ENCODE results near the gene CMTM8.
"Not testable (repeated sequence)": the region's sequence is repeated elsewhere in the genome, so short reads cannot be mapped to it uniquely, and the experiment has no call there.

Gene CMTM8

GRCh38 chr3:32238453-32239306, at the start of gene CMTM8:
Gene CMTM8 (plus strand): TSS chr3:32238680. CDS start chr3:32238973, 293 bp downstream.
- no peak for DNase-seq (ENCODE audit: low read depth)

- DNase-seq (ENCODE audit: low read depth), result no peak
These were observed 48.8 kb upstream of the CMTM8 start for GRCh38 chr3:32189693-32190092.

GRCh38 chr3:32190556-32190955, 47.9 kb upstream of the CMTM8 start:
- not testable (repeated sequence) for DNase-seq (ENCODE audit: low read depth)

- no peak for DNase-seq (ENCODE audit: low read depth)
These were observed 45.4 kb upstream of the CMTM8 start for GRCh38 chr3:32193101-32193500.

GRCh38 chr3:32194653-32195052, 43.8 kb upstream of the CMTM8 start:
- DNase-seq (ENCODE audit: low read depth), result no peak

- no peak for DNase-seq (ENCODE audit: low read depth)
These were observed 42.4 kb upstream of the CMTM8 start for GRCh38 chr3:32195995-32196540.

- no peak for DNase-seq (ENCODE audit: low read depth)
These were observed 40.5 kb upstream of the CMTM8 start for GRCh38 chr3:32197991-32198390.

GRCh38 chr3:32198714-32199113, 39.8 kb upstream of the CMTM8 start:
- DNase-seq (ENCODE audit: low read depth), result no peak

GRCh38 chr3:32200490-32200889, 38.0 kb upstream of the CMTM8 start:
- no peak for DNase-seq (ENCODE audit: low read depth)

- no peak for DNase-seq (ENCODE audit: low read depth)
These were observed 37.3 kb upstream of the CMTM8 start for GRCh38 chr3:32200992-32201758.

- no peak for DNase-seq (ENCODE audit: low read depth)
These were observed 36.0 kb upstream of the CMTM8 start for GRCh38 chr3:32202496-32202895.

GRCh38 chr3:32203854-32204253, 34.6 kb upstream of the CMTM8 start:
- no peak for DNase-seq (ENCODE audit: low read depth)

GRCh38 chr3:32208447-32208846, 30.0 kb upstream of the CMTM8 start:
- DNase-seq (ENCODE audit: low read depth), result no peak

GRCh38 chr3:32215185-32215584, 23.3 kb upstream of the CMTM8 start:
- DNase-seq (ENCODE audit: low read depth), result no peak

GRCh38 chr3:32216172-32216783, 22.2 kb upstream of the CMTM8 start:
- no peak for DNase-seq (ENCODE audit: low read depth)

GRCh38 chr3:32217339-32217738, 21.1 kb upstream of the CMTM8 start:
- no peak for DNase-seq (ENCODE audit: low read depth)

GRCh38 chr3:32219537-32219936, 18.9 kb upstream of the CMTM8 start:
- no peak for DNase-seq (ENCODE audit: low read depth)

- DNase-seq (ENCODE audit: low read depth), result peak; percentile 43
These were observed 18.5 kb upstream of the CMTM8 start for GRCh38 chr3:32220006-32220405.

- no peak for DNase-seq (ENCODE audit: low read depth)
These were observed 15.5 kb upstream of the CMTM8 start for GRCh38 chr3:32222950-32223349.

- DNase-seq (ENCODE audit: low read depth), result no peak
These were observed 14.4 kb upstream of the CMTM8 start for GRCh38 chr3:32224016-32224516.

- peak; percentile 64 for DNase-seq (ENCODE audit: low read depth)
These were observed 11.5 kb upstream of the CMTM8 start for GRCh38 chr3:32226875-32227500.

GRCh38 chr3:32228743-32229142, 9.7 kb upstream of the CMTM8 start:
- not testable (repeated sequence) for DNase-seq (ENCODE audit: low read depth)

Measured in non-pigmented ciliary epithelial cell (primary cell).